HG02610 (cell line): ENCODE measurements around the gene PRKD2.
A peak's percentile ranks its signal among the peaks of the same experiment; 100 is the strongest.

ENCODE experiments used
- ATAC-seq: cut with Tn5 transposase; IDR thresholded peaks from one replicate; pipeline ENCODE4 v1.9.1; 2021; ENCODE audit warnings: mild to moderate bottlenecking, moderate library complexity; ENCODE audit not compliant: unreplicated experiment

PRKD2 gene

GRCh38 chr19:46665072-46665471 lies 51.8 kb downstream of the PRKD2 start:
- ATAC-seq: no peak

GRCh38 chr19:46661735-46662592 lies 55.0 kb downstream of the PRKD2 start:
- ATAC-seq: no peak

GRCh38 chr19:46661020-46661731 lies 55.7 kb downstream of the PRKD2 start, which contains the start of gene DACT3:
Gene DACT3 (minus strand): TSS chr19:46661182. CDS start chr19:46661064, 118 bp downstream.
- peak; percentile 90 for ATAC-seq

- no peak for ATAC-seq
These were observed 56.3 kb downstream of the PRKD2 start for GRCh38 chr19:46660551-46661019.

GRCh38 chr19:46660008-46660517 lies 56.9 kb downstream of the PRKD2 start:
- no peak for ATAC-seq

- no peak for ATAC-seq
These were observed 57.5 kb downstream of the PRKD2 start for GRCh38 chr19:46659151-46660007.

- ATAC-seq: no peak
These were observed 60.4 kb downstream of the PRKD2 start for GRCh38 chr19:46656541-46656940.

- ATAC-seq: no peak
These were observed 62.2 kb downstream of the PRKD2 start for GRCh38 chr19:46654621-46655152.

- ATAC-seq: no peak
These were observed 66.5 kb downstream of the PRKD2 start for GRCh38 chr19:46650445-46650844.

GRCh38 chr19:46648961-46649960 lies 67.7 kb downstream of the PRKD2 start:
- ATAC-seq: no peak

- no peak for ATAC-seq
These were observed 68.6 kb downstream of the PRKD2 start for GRCh38 chr19:46648060-46648960.

GRCh38 chr19:46646402-46646801 lies 70.5 kb downstream of the PRKD2 start:
- no peak for ATAC-seq

GRCh38 chr19:46644720-46645119 lies 72.2 kb downstream of the PRKD2 start:
- ATAC-seq: no peak

GRCh38 chr19:46640656-46641055 lies 76.3 kb downstream of the PRKD2 start:
- no peak for ATAC-seq

GRCh38 chr19:46639358-46640182 lies 77.3 kb downstream of the PRKD2 start:
- no peak for ATAC-seq

- no peak for ATAC-seq
These were observed 79.7 kb downstream of the PRKD2 start for GRCh38 chr19:46637224-46637623.
